ENCODE results near the gene NAALADL2. TPM values are rescaled to one million over a fixed set of nuclear protein-coding genes. Genes with fewer than 3 reads are reported as not detected.
"Not testable (repeated sequence)": the region's sequence is repeated elsewhere in the genome, so short reads cannot be mapped to it uniquely, and the experiment has no call there.

The NAALADL2 gene
- polyA plus RNA-seq, 1 experiment = 6.3 TPM

GRCh38 chr3:175606650-175607318 lies 747.6 kb downstream of the NAALADL2 start:
- Histone ChIP-seq H3K9me3 (ENCODE audit: control insufficient read depth, insufficient read depth, low read length) (no peaks in the 10 kb centered on the region), H3K4me3 (ENCODE audit: low read depth, low read length) (no peak overlapping the region), H3K27ac (ENCODE audit: low read depth, low read length) (no peak overlapping the region), H3K27me3 (ENCODE audit: control insufficient read depth, insufficient read depth, low read length) (no peaks in the 10 kb centered on the region)
- ChIA-PET CTCF (interaction anchor here (0.6 kb wide), 2 partner anchors 823 to 1614 kb away, joined by 3 read pairs; no protein-coding TSS in a partner anchor), POLR2A (interaction anchor here (0.5 kb wide), 1 partner anchor 70 kb away, joined by 3 read pairs; no protein-coding TSS in a partner anchor)
- no peak for TF ChIP-seq CTCF (IDR thresholded peaks at IDR 0.05; ENCODE audit: low read depth, low read length)
- no peak for DNase-seq (ENCODE audit: low read depth, low spot score)

GRCh38 chr3:175608356-175608755 lies 749.2 kb downstream of the NAALADL2 start:
- DNase-seq (ENCODE audit: low read depth, low spot score) = no peak
- TF ChIP-seq CTCF (IDR thresholded peaks at IDR 0.05; ENCODE audit: low read depth, low read length) = no peak
- ChIA-PET CTCF (no interaction called here), POLR2A (no interaction called here)
- H3K27me3 ChIP-seq (ENCODE audit: control insufficient read depth, insufficient read depth, low read length) = no peaks in the 10 kb centered on the region
- no peak overlapping the region for H3K4me3 ChIP-seq (ENCODE audit: low read depth, low read length)
- no peak overlapping the region for H3K27ac ChIP-seq (ENCODE audit: low read depth, low read length)
- H3K9me3 ChIP-seq (ENCODE audit: control insufficient read depth, insufficient read depth, low read length) = no peaks in the 10 kb centered on the region

- no peak for TF ChIP-seq CTCF (IDR thresholded peaks at IDR 0.05; ENCODE audit: low read depth, low read length)
- Histone ChIP-seq H3K4me3 (ENCODE audit: low read depth, low read length) (no peak overlapping the region), H3K9me3 (ENCODE audit: control insufficient read depth, insufficient read depth, low read length) (no peaks in the 10 kb centered on the region), H3K27ac (ENCODE audit: low read depth, low read length) (no peak overlapping the region), H3K27me3 (ENCODE audit: control insufficient read depth, insufficient read depth, low read length) (no peaks in the 10 kb centered on the region)
- CTCF ChIA-PET = no interaction called here
- no peak for DNase-seq (ENCODE audit: low read depth, low spot score)
- POLR2A ChIA-PET = no interaction called here
These were observed 749.8 kb downstream of the NAALADL2 start for GRCh38 chr3:175608911-175609310.

- no peak for TF ChIP-seq CTCF (IDR thresholded peaks at IDR 0.05; ENCODE audit: low read depth, low read length)
- Histone ChIP-seq H3K27me3 (ENCODE audit: control insufficient read depth, insufficient read depth, low read length) (no peaks in the 10 kb centered on the region), H3K27ac (ENCODE audit: low read depth, low read length) (no peak overlapping the region), H3K4me3 (ENCODE audit: low read depth, low read length) (no peak overlapping the region), H3K9me3 (ENCODE audit: control insufficient read depth, insufficient read depth, low read length) (peaks cover 2% of the 10 kb centered on the region)
- ChIA-PET POLR2A (no interaction called here), CTCF (no interaction called here)
- no peak for DNase-seq (ENCODE audit: low read depth, low spot score)
These were observed 753.5 kb downstream of the NAALADL2 start for GRCh38 chr3:175612487-175613196.

GRCh38 chr3:175614107-175614506 lies 755.0 kb downstream of the NAALADL2 start:
- H3K4me3 ChIP-seq (ENCODE audit: low read depth, low read length); DNase-seq (ENCODE audit: low read depth, low spot score); POLR2A ChIA-PET; H3K9me3 ChIP-seq (ENCODE audit: control insufficient read depth, insufficient read depth, low read length); H3K27ac ChIP-seq (ENCODE audit: low read depth, low read length); CTCF ChIA-PET; H3K27me3 ChIP-seq (ENCODE audit: control insufficient read depth, insufficient read depth, low read length): not testable (repeated sequence)
